ENCODE measurements around the gene OPCML.

Gene OPCML

GRCh38 chr11:133361689-133361994 is 170.7 kb downstream of the OPCML start:
- DNase-seq (ENCODE audit: low read depth): no peak

- DNase-seq (ENCODE audit: low read depth): no peak
Observed at GRCh38 chr11:133360860-133361688, 171.2 kb downstream of the OPCML start.

DNA sequence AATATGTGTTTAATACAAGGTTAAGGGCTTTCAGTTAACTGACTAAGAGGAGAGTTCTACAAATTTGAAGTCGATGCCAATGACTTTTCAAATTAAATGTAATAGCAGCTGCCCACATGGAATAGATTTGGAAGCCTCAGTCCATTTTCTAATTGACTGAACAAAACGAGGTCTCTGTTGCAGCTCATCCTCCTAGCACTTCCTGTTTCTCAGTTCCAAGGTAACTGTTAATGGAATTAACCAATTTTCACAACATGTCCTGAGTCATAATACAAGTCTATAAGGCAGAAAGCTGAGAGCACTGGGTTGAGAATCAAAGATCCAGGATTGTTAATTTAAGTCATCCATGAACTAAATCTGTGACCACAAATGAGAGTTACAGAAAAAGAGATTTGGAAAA is 177.2 kb downstream of the OPCML start:
- DNase-seq (ENCODE audit: low read depth): no peak

DNA sequence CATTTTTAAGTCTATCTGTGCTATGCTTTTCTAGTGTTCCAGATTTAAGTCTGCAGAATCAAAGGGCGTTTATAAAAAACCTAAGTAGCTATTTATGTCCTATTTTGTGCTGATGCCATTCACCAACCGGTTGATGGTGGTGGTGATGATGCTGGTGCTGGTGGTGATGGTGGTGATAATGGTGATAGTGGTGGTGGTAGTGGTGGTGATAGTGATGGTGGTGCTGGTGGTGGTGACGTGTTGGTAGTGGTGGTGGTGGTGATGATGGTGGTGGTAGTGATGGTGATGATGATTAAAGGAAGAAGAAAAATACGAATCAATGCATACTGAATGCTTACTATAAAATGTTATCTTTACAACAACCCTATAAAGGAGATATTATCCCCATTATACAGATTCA is 178.2 kb downstream of the OPCML start:
- DNase-seq (ENCODE audit: low read depth): no peak

DNA sequence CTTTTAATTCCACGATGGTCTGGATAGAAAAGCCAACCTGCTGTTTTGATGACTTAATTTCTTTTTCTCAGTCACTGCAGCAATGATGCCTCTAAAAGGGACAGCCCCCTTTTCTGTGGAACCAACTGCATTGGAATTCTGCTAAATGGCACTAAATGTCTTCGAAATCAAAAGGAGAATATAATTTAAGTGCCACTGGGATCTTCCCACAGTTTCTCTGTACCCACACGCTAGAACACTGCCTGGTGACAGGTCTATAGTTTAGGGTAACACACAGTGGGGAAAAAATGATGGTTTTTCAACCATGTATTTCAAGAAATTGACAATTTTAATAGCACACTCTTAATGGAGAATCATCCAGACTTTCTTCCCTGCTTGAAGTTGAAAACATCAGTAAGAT is 182.3 kb downstream of the OPCML start:
- no peak for DNase-seq (ENCODE audit: low read depth)

GRCh38 chr11:133347988-133348387 is 184.3 kb downstream of the OPCML start:
- no peak for DNase-seq (ENCODE audit: low read depth)

DNA sequence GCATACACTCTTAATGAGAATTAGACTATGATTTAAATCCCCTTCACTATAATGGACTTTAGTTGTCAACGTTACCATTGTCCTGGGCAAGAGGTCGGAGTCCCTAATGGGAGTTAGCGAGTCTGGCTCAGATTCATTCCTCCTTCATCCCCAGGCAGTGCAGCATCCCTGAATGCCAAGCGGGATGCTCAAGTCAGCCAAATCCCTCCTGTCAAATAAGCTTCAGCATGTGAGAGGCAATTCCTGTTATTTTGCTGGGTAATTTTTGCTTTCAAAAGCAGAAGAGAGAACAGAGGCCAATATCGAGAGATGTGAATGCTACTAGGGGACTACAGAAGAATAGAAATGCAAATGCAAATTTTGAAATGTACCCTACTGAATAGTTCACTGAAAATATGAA is 186.2 kb downstream of the OPCML start:
- DNase-seq (ENCODE audit: low read depth): no peak

DNA sequence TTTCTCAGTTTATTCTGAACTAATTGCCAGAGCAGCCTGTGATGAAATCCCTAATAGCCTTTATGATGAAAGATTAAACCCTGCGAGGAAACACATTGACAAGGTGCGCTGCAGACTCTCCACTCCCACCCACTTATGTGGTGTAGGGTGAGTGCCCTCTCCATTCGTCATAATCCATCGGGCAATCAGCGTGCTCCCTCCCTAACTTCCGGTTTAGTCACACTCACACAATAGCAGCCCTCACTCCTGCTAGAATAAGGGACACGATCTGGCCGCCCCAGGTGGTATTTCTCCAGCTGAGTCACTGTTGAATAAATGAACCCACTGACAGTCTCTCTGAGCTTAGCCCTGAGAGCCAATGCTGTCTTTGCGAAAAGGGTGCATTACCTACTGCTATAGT is 188.3 kb downstream of the OPCML start:
- no peak for DNase-seq (ENCODE audit: low read depth)

DNA sequence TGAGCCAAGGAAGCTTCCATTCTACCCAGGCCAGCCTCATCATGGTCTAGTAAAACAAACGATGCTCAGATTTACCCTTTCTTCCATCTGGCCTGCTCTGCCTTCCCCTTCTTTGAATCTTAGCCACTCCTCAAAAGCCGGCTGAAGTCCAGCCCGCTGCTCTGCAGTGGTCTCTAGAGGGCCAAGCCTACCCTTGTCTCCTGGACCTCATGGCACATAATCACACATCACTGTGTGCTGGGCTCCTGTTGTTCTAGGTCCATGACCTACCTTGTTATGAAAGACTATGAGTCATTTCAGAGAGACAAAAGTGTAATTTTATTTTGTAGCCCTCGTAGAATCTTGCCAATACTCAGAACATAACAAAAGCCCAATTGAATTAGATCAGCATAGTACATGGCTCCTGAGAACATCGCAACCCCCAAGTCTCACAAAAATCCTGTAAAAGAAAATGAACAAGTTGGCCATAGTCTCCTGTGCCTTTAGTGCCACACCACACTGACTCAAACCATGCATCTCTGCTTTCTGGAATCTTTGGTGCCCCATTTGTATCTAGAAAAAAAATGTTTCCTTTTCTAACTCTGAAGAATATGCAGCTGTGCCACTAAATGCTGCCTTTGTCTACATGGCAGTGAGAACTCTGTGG is 192.7 kb downstream of the OPCML start:
- DNase-seq (ENCODE audit: low read depth): no peak

DNA sequence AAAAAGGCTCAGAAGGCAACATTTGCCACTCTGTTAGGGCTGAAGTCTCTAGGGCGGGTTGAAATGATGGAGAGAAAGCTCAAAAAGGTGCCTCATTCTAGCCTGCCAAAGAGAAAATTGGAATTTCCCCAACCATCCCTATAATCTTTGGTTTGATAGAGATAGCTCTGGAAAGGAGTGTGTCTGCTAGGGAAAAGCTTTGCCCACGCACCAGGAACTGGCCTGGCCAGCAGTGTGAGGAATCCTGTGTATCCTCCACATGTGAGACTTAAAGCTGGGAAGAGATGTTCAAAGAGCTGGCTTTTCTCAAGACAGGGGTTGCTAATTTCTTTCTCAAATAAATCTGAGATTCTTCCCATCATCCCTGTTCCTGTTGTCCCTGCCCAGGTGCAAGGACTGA is 193.7 kb downstream of the OPCML start:
- no peak for DNase-seq (ENCODE audit: low read depth)

GRCh38 chr11:133337951-133338418 is 194.3 kb downstream of the OPCML start:
- DNase-seq (ENCODE audit: low read depth): no peak

- DNase-seq (ENCODE audit: low read depth): no peak
Observed at GRCh38 chr11:133337193-133337592, 195.1 kb downstream of the OPCML start.

DNA sequence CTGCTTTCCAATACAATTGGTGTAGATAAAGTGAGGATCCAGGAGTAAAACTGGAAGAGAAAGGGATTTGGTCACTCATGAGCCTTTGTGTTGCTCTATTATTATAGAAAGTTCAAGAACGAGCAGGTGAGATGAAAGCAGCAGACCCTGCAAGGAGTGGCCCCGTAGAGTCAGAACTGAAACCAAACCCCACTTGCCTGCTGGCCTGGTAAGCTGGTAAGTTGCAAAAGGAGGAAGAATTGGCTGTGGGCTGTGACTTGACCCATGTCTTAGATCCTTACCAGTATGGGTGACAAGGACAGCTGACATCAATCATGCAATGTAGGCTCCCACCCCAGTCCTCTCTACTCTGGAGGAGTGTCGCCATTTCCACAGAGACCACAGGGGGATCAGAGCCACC is 201.3 kb downstream of the OPCML start:
- no peak for DNase-seq (ENCODE audit: low read depth)

GRCh38 chr11:133326849-133327248 is 205.5 kb downstream of the OPCML start:
- DNase-seq (ENCODE audit: low read depth): no peak

- DNase-seq (ENCODE audit: low read depth): no peak
Observed at GRCh38 chr11:133326332-133326731, 206.0 kb downstream of the OPCML start.

- DNase-seq (ENCODE audit: low read depth): no peak
Observed at GRCh38 chr11:133325711-133326110, 206.6 kb downstream of the OPCML start.

- no peak for DNase-seq (ENCODE audit: low read depth)
Observed at GRCh38 chr11:133323354-133323753, 208.9 kb downstream of the OPCML start.

GRCh38 chr11:133318221-133318620 is 214.1 kb downstream of the OPCML start:
- DNase-seq (ENCODE audit: low read depth): no peak

DNA sequence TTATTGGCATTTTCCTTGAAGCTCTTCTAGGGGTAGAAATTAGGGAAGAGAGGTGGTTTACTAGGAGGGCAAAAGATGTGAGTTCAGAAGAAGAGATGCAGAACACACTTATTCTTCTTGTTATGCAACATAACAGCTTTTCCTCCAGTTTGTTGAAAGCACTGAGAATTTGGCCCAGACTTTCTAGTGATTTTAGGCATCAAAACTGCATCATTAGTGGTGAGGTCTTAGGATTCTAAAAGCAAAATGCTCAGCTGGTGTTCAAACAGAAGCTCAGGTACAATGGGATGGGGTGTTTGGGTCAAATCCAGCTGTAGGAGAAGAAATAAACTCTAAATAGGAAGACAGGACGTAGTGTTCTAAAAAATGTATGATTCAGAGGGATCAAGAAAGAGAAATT is 221.1 kb downstream of the OPCML start:
- no peak for DNase-seq (ENCODE audit: low read depth)

DNA sequence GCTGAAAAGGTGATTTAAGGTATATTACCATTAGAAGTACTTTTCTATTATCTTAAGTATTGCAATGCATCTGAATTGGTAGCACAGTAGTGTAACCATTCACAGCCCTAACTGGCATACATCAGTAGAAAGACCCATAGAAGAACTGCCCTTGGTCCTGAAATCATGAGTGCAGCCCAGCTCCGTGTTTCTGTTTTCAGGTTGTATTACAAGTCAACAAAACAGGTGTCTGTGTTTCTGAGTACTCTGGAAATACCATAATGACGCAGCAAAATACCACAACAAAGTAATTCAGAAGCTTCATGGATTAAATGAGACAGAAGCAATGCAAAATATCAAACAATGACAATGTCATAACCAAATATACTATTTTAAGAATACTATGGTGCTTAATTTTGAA is 226.3 kb downstream of the OPCML start:
- no peak for DNase-seq (ENCODE audit: low read depth)

DNA sequence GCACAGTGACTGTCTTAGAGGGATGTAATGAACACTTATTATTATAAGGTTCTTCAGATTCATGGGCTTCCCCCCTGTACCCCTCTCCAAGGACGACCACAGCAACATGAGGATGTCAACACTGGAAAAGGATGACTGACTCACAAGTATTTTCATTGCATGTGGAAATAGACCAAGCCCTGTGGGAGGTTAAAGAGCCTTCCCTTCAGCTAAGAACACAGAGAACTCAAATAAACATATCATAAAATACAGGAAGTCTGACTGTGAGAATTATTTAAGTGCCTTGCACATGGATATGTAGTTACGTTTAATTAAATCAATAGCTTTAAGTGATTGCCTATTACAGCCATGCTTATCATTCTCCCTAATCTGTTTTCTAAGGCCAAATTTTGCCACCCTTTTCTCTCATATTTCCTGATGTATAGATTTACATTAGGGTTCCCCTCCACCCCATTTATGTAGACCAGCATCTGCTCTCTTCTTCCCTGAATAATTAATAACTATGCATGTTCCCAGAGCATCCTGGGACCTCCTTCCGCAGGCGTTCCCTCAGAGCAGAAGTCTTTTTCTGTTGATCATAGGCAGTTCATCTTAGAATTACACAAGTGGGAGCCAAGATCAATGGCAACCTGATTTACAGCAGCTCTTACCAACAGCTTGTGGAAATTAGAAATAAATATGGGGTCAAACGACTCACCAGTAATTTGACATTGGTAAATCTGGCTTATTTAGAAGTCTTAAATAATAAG is 226.9 kb downstream of the OPCML start:
- DNase-seq (ENCODE audit: low read depth): no peak

- no peak for DNase-seq (ENCODE audit: low read depth)
Observed at GRCh38 chr11:133303262-133303661, 229.0 kb downstream of the OPCML start.

DNA sequence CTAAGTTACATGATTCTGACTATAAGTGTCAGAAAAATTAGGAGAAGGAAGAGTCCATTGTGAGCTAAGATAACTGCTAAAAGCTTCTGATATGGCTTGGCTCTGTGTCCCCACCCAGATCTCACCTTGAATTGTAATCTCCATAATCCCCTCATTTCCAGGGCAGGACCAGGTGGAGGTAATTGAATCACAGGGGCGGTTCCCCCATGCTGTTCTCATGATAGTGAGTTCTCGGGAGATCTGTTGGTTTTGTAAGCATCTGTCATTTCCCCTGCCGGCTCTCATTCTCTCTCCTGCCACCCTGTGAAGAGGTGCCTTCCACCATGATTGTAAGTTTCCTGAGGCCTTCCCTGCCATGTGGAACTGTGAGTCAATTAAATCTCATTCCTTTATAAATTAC is 230.2 kb downstream of the OPCML start:
- no peak for DNase-seq (ENCODE audit: low read depth)

Data from T follicular helper cell (primary cell).